Caco-2 (cell line): ENCODE results near the gene DPCD. TPM values are rescaled to one million over a fixed set of nuclear protein-coding genes. Genes with fewer than 3 reads are reported as not detected.
A peak's percentile ranks its signal among the peaks of the same experiment; 100 is the strongest.

Source experiments
- Bru-seq: library from RNA; stranded (reverse); fragments of 400-500 nt; gene quantifications from one replicate; lab custom pipeline; 2021; lab: Mats Ljungman, UMichigan
- BruChase-seq, 2 experiments: library from RNA; stranded (reverse); fragments of 400-500 nt; gene quantifications; one replicate each; lab custom pipeline; 2021; lab: Mats Ljungman, UMichigan
- BruUV-seq: library from RNA; stranded (reverse); fragments of 400-500 nt; replicated peaks from 2 replicates; lab custom pipeline; 2021; lab: Mats Ljungman, UMichigan
- CTCF ChIA-PET: fragments of 300-600 bp; sonication (Branson Sonifier 250); formaldehyde crosslinking; loops from one replicate; lab custom pipeline; 2022; ENCODE audit warnings: antibody characterized with exemption; lab: Charles Lee
- POLR2A ChIA-PET: fragments of 300-600 bp; sonication (Branson Sonifier 250); formaldehyde crosslinking; loops from one replicate; lab custom pipeline; 2022; ENCODE audit warnings: antibody characterized with exemption; lab: Charles Lee
- DNase-seq, 2 experiments: peaks; one replicate each; pipeline versions ENCODE4 v3.0.0 to v3.0.0-alpha.2; 2020 to 2022
- H3K27me3 ChIP-seq: replicated peaks from 2 replicates; pipeline ENCODE4 v1.6.0; 2011; ENCODE audit warnings: low read length; ENCODE audit not compliant: control insufficient read depth, insufficient read depth
- H3K36me3 ChIP-seq: 2 replicates; pipeline ENCODE4 v1.5.1; 2011; ENCODE audit warnings: low read length; ENCODE audit not compliant: control insufficient read depth, insufficient read depth
- H3K4me1 ChIP-seq: fragments of 250-450 bp; sonication (Bioruptor Pico); 2 replicates; pipeline ENCODE4 v1.5.1; 2020; ENCODE audit warnings: mild to moderate bottlenecking
- H3K4me3 ChIP-seq: 2 replicates; pipeline ENCODE4 v1.5.1; 2011; ENCODE audit warnings: low read depth, mild to moderate bottlenecking, control low read depth, low read length
- H3K9me3 ChIP-seq: fragments of 250-450 bp; sonication (Bioruptor Pico); 2 replicates; pipeline ENCODE4 v1.5.1; 2020; ENCODE audit warnings: mild to moderate bottlenecking, moderate library complexity
- H3K27ac Mint-ChIP-seq: one replicate; pipeline ENCODE4 v1.8.0; 2022; ENCODE audit warnings: mixed read lengths; ENCODE audit not compliant: unreplicated experiment
- H3K27me3 Mint-ChIP-seq: one replicate; pipeline ENCODE4 v1.8.0; 2022; ENCODE audit warnings: mixed read lengths; ENCODE audit not compliant: insufficient read depth, unreplicated experiment
- H3K36me3 Mint-ChIP-seq: one replicate; pipeline ENCODE4 v1.8.0; 2022; ENCODE audit warnings: mild to moderate bottlenecking, mixed read lengths; ENCODE audit not compliant: insufficient read depth, unreplicated experiment
- H3K4me1 Mint-ChIP-seq: one replicate; pipeline ENCODE4 v1.8.0; 2022; ENCODE audit warnings: low read depth, mixed read lengths; ENCODE audit not compliant: unreplicated experiment
- H3K4me3 Mint-ChIP-seq: one replicate; pipeline ENCODE4 v1.8.0; 2022; ENCODE audit warnings: mild to moderate bottlenecking, moderate library complexity, mixed read lengths; ENCODE audit not compliant: unreplicated experiment
- H3K9me3 Mint-ChIP-seq: one replicate; pipeline ENCODE4 v1.8.0; 2022; ENCODE audit warnings: mixed read lengths; ENCODE audit not compliant: unreplicated experiment
- CTCF ChIP-seq, 2 experiments: fragments of 200-600 bp in 1 of 2; IDR thresholded peaks; 1 replicate in 1 of 2; 2 replicates in 1 of 2; pipeline versions ENCODE4 v1.5.1 to v1.8.0; 2011 to 2022; ENCODE audit warnings: antibody characterized with exemption in 1 of 2, control low read depth in 1 of 2, inconsistent platforms in 1 of 2, low read depth in 1 of 2, low read length in 1 of 2, mild to moderate bottlenecking in 1 of 2, moderate library complexity in 1 of 2; ENCODE audit not compliant: insufficient read depth in 1 of 2, severe bottlenecking in 1 of 2, unreplicated experiment in 1 of 2
- intact Hi-C: fragments of 100-400 bp; cut with micrococcal nuclease; formaldehyde crosslinking; loops from one replicate; pipeline ENCODE4 v1.10.0; 2022; ENCODE audit not compliant: unreplicated experiment
- long read RNA-seq: library from polyadenylated mRNA; stranded (forward); transcript quantifications from one replicate; pipeline ENCODE4 v2.0.0, GENCODE V29; 2022
- total RNA-seq: library from RNA; stranded (reverse); gene quantifications from 2 replicates; pipeline ENCODE4 v1.2.3, GENCODE V29; 2022

The DPCD gene
- total RNA-seq (13.1 and 14.0 TPM in 2 replicates), Bru-seq, nascent RNA (percentile 53 among the genes with signal in this experiment), BruChase-seq, experiment 1, labeled RNA remaining after a 2-hour chase (percentile 50 among the genes with signal in this experiment), BruChase-seq, experiment 2, labeled RNA remaining after a 6-hour chase (percentile 46 among the genes with signal in this experiment)
- long read RNA-seq, transcript DPCD-202 (6 exons, 858 nt): major isoform, 38 of 50 reads
- long read RNA-seq, partial matches to known transcripts: 1 of 50 reads
- long read RNA-seq, other reads (novel, unspliced or antisense): 9 of 50 reads

- intact Hi-C loops: loop anchor here (5.0 kb wide), 1 partner anchor 194 kb away; the partner anchor contains the start of gene NPM3
- CTCF ChIA-PET: interaction anchor here (0.6 to 2.2 kb wide), 8 partner anchors 14 to 374 kb away, joined by 3 to 21 read pairs (median 4); no protein-coding TSS in a partner anchor
- no peak for TF ChIP-seq CTCF (IDR thresholded peaks at IDR 0.05; ENCODE audit: insufficient read depth in 1 of 2, low read depth in 1 of 2, low read length in 1 of 2, severe bottlenecking in 1 of 2, unreplicated experiment in 1 of 2)
- peak within 1 kb of the TSS; percentile 85 for H3K4me3 ChIP-seq
- Mint-ChIP-seq H3K4me1 (peaks cover 11% of the 10 kb centered on the region), H3K36me3 (peaks cover 14% of the 10 kb centered on the region), H3K4me3 (peak within 1 kb of the TSS; percentile 95), H3K27me3 (no peaks in the 10 kb centered on the region), H3K27ac (peak within 1 kb of the TSS; percentile 94), H3K9me3 (no peaks in the 10 kb centered on the region)
- H3K36me3 ChIP-seq: peaks cover 2% of the 10 kb centered on the region
- H3K9me3 ChIP-seq: no peaks in the 10 kb centered on the region
- peak; percentile 94 to 96 for DNase-seq
- no peaks in the 10 kb centered on the region for H3K27me3 ChIP-seq
- no peaks in the 10 kb centered on the region for H3K4me1 ChIP-seq
- POLR2A ChIA-PET: interaction anchor here (0.5 to 1.4 kb wide), 5 partner anchors 12 to 1856 kb away, joined by 3 to 6 read pairs (median 4); partner anchors contain the start of gene CUTC
- BruUV-seq: TSS peak; percentile 48
Measured at GRCh38 chr10:101587725-101588653, at the start of gene DPCD, which contains the start of gene POLL. Gene DPCD, plus strand, starts transcription at chr10:101588321. Its CDS starts 16 bp downstream, at chr10:101588337. Gene POLL, minus strand, starts transcription at chr10:101588257. Its CDS starts 897 bp downstream, at chr10:101587360.

GRCh38 chr10:101538446-101538845 is 49.7 kb upstream of the DPCD start:
- Histone ChIP-seq H3K36me3 (no peaks in the 10 kb centered on the region), H3K4me3 (no peak overlapping the region), H3K9me3 (no peaks in the 10 kb centered on the region), H3K27me3 (no peaks in the 10 kb centered on the region), H3K4me1 (no peaks in the 10 kb centered on the region)
- Mint-ChIP-seq H3K9me3 (no peaks in the 10 kb centered on the region), H3K27ac (no peak overlapping the region), H3K4me3 (no peak overlapping the region), H3K27me3 (no peaks in the 10 kb centered on the region), H3K36me3 (no peaks in the 10 kb centered on the region), H3K4me1 (no peaks in the 10 kb centered on the region)
- intact Hi-C loops: no loop called here
- no peak for TF ChIP-seq CTCF (IDR thresholded peaks at IDR 0.05; ENCODE audit: insufficient read depth in 1 of 2, low read depth in 1 of 2, low read length in 1 of 2, severe bottlenecking in 1 of 2, unreplicated experiment in 1 of 2)
- DNase-seq: no peak
- BruUV-seq: no TSS peak
- ChIA-PET POLR2A (no interaction called here), CTCF (no interaction called here)

- no peaks in the 10 kb centered on the region for H3K4me1 Mint-ChIP-seq
- no peaks in the 10 kb centered on the region for H3K36me3 ChIP-seq
- H3K27me3 Mint-ChIP-seq: no peaks in the 10 kb centered on the region
- H3K9me3 ChIP-seq: no peaks in the 10 kb centered on the region
- no peaks in the 10 kb centered on the region for H3K9me3 Mint-ChIP-seq
- no peaks in the 10 kb centered on the region for H3K36me3 Mint-ChIP-seq
- no TSS peak for BruUV-seq
- intact Hi-C loops: no loop called here
- H3K4me1 ChIP-seq: no peaks in the 10 kb centered on the region
- no peak overlapping the region for H3K27ac Mint-ChIP-seq
- DNase-seq: no peak
- ChIA-PET POLR2A (no interaction called here), CTCF (interaction anchor here (0.6 kb wide), 1 partner anchor 485 kb away, joined by 5 read pairs; no protein-coding TSS in a partner anchor)
- no peak for TF ChIP-seq CTCF (IDR thresholded peaks at IDR 0.05; ENCODE audit: insufficient read depth in 1 of 2, low read depth in 1 of 2, low read length in 1 of 2, severe bottlenecking in 1 of 2, unreplicated experiment in 1 of 2)
- H3K27me3 ChIP-seq: no peaks in the 10 kb centered on the region
- H3K4me3 Mint-ChIP-seq: no peak overlapping the region
- H3K4me3 ChIP-seq: no peak overlapping the region
Measured at GRCh38 chr10:101545898-101546297, 42.2 kb upstream of the DPCD start.
